A549 (cell line): ENCODE measurements around the gene TMEM151A. TPM values are rescaled to one million over a fixed set of nuclear protein-coding genes. Genes with fewer than 3 reads are reported as not detected.
A peak's percentile ranks its signal among the peaks of the same experiment; 100 is the strongest.

Experiments used
- ATAC-seq, 2 experiments: fragments of 200-7000 bp in 1 of 2; fragments of >200 bp in 1 of 2; cut with Nextera tagmentation in 1 of 2; cut with Tn5 transposase in 1 of 2; 3 replicates each; pipeline versions ENCODE4 v1.8.0 to v1.9.1; 2018 to 2020; ENCODE audit warnings: mild to moderate bottlenecking in 1 of 2, moderate library complexity in 1 of 2
- CTCF ChIA-PET: fragments of 300-600 bp; sonication (Branson Sonifier 250); formaldehyde crosslinking; extraction: SDS; loops from one replicate; lab custom pipeline; 2021; ENCODE audit warnings: antibody characterized with exemption, inconsistent platforms; lab: Yijun Ruan, JAX
- POLR2A ChIA-PET: fragments of 350-600 bp; formaldehyde crosslinking; extraction: SDS; loops from one replicate; lab custom pipeline; 2021; ENCODE audit warnings: antibody characterized with exemption, inconsistent platforms; lab: Yijun Ruan, JAX
- DNase-seq, 2 experiments: peaks; one replicate each; pipeline versions ENCODE4 v3.0.0 to v3.0.0-alpha.2; 2011 to 2016; ENCODE audit warnings: low read depth in 1 of 2, low spot score in 1 of 2
- FAIRE-seq: peaks from 2 replicates; lab custom pipeline; 2011; peaks lifted over from hg19 to GRCh38; lab: Jason Lieb, UNC
- H3K27ac ChIP-seq, 2 experiments: fragments of >200 bp; sonication (Bioruptor Twin); formaldehyde crosslinking; 3 replicates each; pipeline ENCODE4 v1.5.1; 2016 to 2017
- H3K4me1 ChIP-seq: fragments of >200 bp; sonication (Bioruptor Twin); formaldehyde crosslinking; 3 replicates; pipeline ENCODE4 v1.6.1; 2016
- H3K4me2 ChIP-seq: fragments of >200 bp; sonication (Bioruptor Twin); formaldehyde crosslinking; 3 replicates; pipeline ENCODE4 v1.6.1; 2016
- H3K4me3 ChIP-seq: fragments of >200 bp; sonication (Bioruptor Twin); formaldehyde crosslinking; 3 replicates; pipeline ENCODE4 v1.5.1; 2016
- H3K9me3 ChIP-seq: fragments of >200 bp; sonication (Bioruptor Twin); formaldehyde crosslinking; 3 replicates; pipeline ENCODE4 v1.6.1; 2016
- BHLHE40 ChIP-seq: IDR thresholded peaks from 2 replicates; pipeline ENCODE4 v1.6.1; 2012; ENCODE audit warnings: low read depth, low read length, inconsistent platforms
- CHD2 ChIP-seq: fragments of 150-350 bp; IDR thresholded peaks from 2 replicates; pipeline ENCODE4 v1.6.1; 2014; ENCODE audit warnings: low read length; ENCODE audit not compliant: partially characterized antibody
- ESRRA ChIP-seq: fragments of 150-350 bp; IDR thresholded peaks from 2 replicates; pipeline ENCODE4 v1.6.1; 2014; ENCODE audit warnings: mild to moderate bottlenecking, low read length, borderline replicate concordance
- FOSB ChIP-seq: fragments of 250-450 bp; sonication (Bioruptor Pico); IDR thresholded peaks from 2 replicates; pipeline ENCODE4 v1.5.0; 2020; ENCODE audit warnings: mild to moderate bottlenecking, moderate library complexity
- GATA3 ChIP-seq: IDR thresholded peaks from 2 replicates; pipeline ENCODE4 v1.6.1; 2012; ENCODE audit warnings: borderline replicate concordance
- HOXA7 ChIP-seq: fragments of 250-450 bp; sonication (Bioruptor Pico); IDR thresholded peaks from 2 replicates; pipeline ENCODE4 v1.5.0; 2020; ENCODE audit warnings: mild to moderate bottlenecking, moderate library complexity
- HOXB5 ChIP-seq: fragments of 250-450 bp; sonication (Bioruptor Pico); IDR thresholded peaks from 2 replicates; pipeline ENCODE4 v1.5.0; 2020; ENCODE audit warnings: mild to moderate bottlenecking, moderate library complexity
- JUN ChIP-seq, 2 experiments: fragments of >200 bp; sonication (Bioruptor Twin); formaldehyde crosslinking; IDR thresholded peaks; 2 replicates in 1 of 2; 3 replicates in 1 of 2; pipeline ENCODE4 v1.6.1; 2016 to 2017
- JUNB ChIP-seq: fragments of >200 bp; sonication (Bioruptor Twin); formaldehyde crosslinking; IDR thresholded peaks from 2 replicates; pipeline ENCODE4 v1.6.1; 2016
- MAZ ChIP-seq: fragments of 150-350 bp; IDR thresholded peaks from 2 replicates; pipeline ENCODE4 v1.6.1; 2014; ENCODE audit warnings: antibody characterized with exemption, low read depth, low read length, borderline replicate concordance
- RNF2 ChIP-seq: fragments of 200-600 bp; sonication (generic); IDR thresholded peaks from 2 replicates; pipeline ENCODE4 v1.6.1; 2016; ENCODE audit warnings: low read depth, mild to moderate bottlenecking, antibody characterized with exemption, moderate library complexity, borderline replicate concordance
- TFCP2L1 ChIP-seq: fragments of 250-450 bp; sonication (Bioruptor Pico); IDR thresholded peaks from 2 replicates; pipeline ENCODE4 v1.5.0; 2021; ENCODE audit warnings: mild to moderate bottlenecking
- TP53 ChIP-seq: fragments of 250-450 bp; sonication (Bioruptor Pico); IDR thresholded peaks from 2 replicates; pipeline ENCODE4 v1.5.0; 2021; ENCODE audit warnings: mild to moderate bottlenecking, moderate library complexity
- ZSCAN20 ChIP-seq: fragments of 250-450 bp; sonication (Bioruptor Pico); IDR thresholded peaks from 2 replicates; pipeline ENCODE4 v1.8.0; 2022; ENCODE audit warnings: mild to moderate bottlenecking, moderate library complexity
- WGBS: methylation state at CpG from one replicate; pipeline ENCODE4 v1.1.6; 2017; ENCODE audit errors: missing lambda C conversion rate; 5-methylcytosine and 5-hydroxymethylcytosine counted together
- polyA plus RNA-seq, 4 experiments: library from polyadenylated mRNA; depleted of rRNA in 3 of 4; stranded (reverse); fragments of >200 nt; fragmentation: RNase III in 1 of 4; extraction: RNeasy Plus Mini Kit Qiagen cat#74134 plus additional on column Dnase treatment in 1 of 4; gene quantifications; 2 replicates in 3 of 4; 3 replicates in 1 of 4; pipeline ENCODE4 v1.2.3, GENCODE V29; 2011 to 2017
- TF ChIP-seq, protein P1 (sequence below): IDR thresholded peaks from 2 replicates; pipeline ENCODE4 v1.6.1; 2012; ENCODE audit warnings: low read depth, borderline replicate concordance
- TF ChIP-seq, protein P2 (sequence below): fragments of 250-450 bp; sonication (Bioruptor Pico); IDR thresholded peaks from 2 replicates; pipeline ENCODE4 v1.5.0; 2020; ENCODE audit warnings: low read depth, mild to moderate bottlenecking, moderate library complexity
- TF ChIP-seq, protein P3 (sequence below): fragments of 250-450 bp; sonication (Bioruptor Pico); IDR thresholded peaks from 2 replicates; pipeline ENCODE4 v1.5.0; 2021; ENCODE audit warnings: mild to moderate bottlenecking, moderate library complexity, borderline replicate concordance
- TF ChIP-seq, protein P4 (sequence below): fragments of >200 bp; sonication (Bioruptor Twin); formaldehyde crosslinking; IDR thresholded peaks from 3 replicates; pipeline ENCODE4 v1.6.1; 2016
- TF ChIP-seq, protein P5 (sequence below): fragments of >200 bp; sonication (Bioruptor Twin); formaldehyde crosslinking; IDR thresholded peaks from 2 replicates; pipeline ENCODE4 v1.6.1; 2016
- TF ChIP-seq, protein P6 (sequence below): fragments of 200-600 bp; sonication (generic); IDR thresholded peaks from 2 replicates; pipeline ENCODE4 v1.6.1; 2016; ENCODE audit warnings: antibody characterized with exemption, mild to moderate bottlenecking, moderate library complexity
- TF ChIP-seq, protein P7 (sequence below): fragments of 150-350 bp; IDR thresholded peaks from 2 replicates; pipeline ENCODE4 v1.6.1; 2014; ENCODE audit warnings: low read depth, mild to moderate bottlenecking, low read length

Gene TMEM151A
- polyA plus RNA-seq, 2 of the 4 experiments (the other 2 are of a cell fraction): 0.44 to 1.8 TPM

DNA sequence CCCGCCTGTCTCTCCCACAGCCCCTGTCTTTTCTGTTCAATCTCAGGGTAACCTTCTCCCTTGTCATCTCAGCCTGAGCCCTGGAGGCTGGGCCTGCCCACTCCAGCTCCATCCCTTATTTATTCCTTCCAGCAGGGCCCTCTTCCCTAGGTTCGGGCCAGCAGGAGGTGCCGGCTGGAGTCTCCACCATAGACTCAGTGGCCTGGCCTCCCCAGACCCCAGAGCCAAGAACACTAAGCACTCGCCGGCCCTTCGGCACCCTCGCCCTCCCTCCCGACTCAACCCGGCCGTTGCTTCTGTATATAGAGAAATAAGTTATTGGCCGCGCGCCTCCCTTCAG lies 24.7 kb upstream of the TMEM151A start (continued):
- TF ChIP-seq, protein P1, sequence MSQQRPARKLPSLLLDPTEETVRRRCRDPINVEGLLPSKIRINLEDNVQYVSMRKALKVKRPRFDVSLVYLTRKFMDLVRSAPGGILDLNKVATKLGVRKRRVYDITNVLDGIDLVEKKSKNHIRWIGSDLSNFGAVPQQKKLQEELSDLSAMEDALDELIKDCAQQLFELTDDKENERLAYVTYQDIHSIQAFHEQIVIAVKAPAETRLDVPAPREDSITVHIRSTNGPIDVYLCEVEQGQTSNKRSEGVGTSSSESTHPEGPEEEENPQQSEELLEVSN: no peak
- TF ChIP-seq BHLHE40 (no peak), MAZ (no peak), HOXA7 (CRISPR knock-in tag) (no peak), JUNB (no peak), TP53 (no peak)
- TF ChIP-seq, protein P2, sequence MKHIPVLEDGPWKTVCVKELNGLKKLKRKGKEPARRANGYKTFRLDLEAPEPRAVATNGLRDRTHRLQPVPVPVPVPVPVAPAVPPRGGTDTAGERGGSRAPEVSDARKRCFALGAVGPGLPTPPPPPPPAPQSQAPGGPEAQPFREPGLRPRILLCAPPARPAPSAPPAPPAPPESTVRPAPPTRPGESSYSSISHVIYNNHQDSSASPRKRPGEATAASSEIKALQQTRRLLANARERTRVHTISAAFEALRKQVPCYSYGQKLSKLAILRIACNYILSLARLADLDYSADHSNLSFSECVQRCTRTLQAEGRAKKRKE: no peak
- TF ChIP-seq, protein P3, sequence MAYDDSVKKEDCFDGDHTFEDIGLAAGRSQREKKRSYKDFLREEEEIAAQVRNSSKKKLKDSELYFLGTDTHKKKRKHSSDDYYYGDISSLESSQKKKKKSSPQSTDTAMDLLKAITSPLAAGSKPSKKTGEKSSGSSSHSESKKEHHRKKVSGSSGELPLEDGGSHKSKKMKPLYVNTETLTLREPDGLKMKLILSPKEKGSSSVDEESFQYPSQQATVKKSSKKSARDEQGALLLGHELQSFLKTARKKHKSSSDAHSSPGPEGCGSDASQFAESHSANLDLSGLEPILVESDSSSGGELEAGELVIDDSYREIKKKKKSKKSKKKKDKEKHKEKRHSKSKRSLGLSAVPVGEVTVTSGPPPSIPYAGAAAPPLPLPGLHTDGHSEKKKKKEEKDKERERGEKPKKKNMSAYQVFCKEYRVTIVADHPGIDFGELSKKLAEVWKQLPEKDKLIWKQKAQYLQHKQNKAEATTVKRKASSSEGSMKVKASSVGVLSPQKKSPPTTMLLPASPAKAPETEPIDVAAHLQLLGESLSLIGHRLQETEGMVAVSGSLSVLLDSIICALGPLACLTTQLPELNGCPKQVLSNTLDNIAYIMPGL: no peak

DNA sequence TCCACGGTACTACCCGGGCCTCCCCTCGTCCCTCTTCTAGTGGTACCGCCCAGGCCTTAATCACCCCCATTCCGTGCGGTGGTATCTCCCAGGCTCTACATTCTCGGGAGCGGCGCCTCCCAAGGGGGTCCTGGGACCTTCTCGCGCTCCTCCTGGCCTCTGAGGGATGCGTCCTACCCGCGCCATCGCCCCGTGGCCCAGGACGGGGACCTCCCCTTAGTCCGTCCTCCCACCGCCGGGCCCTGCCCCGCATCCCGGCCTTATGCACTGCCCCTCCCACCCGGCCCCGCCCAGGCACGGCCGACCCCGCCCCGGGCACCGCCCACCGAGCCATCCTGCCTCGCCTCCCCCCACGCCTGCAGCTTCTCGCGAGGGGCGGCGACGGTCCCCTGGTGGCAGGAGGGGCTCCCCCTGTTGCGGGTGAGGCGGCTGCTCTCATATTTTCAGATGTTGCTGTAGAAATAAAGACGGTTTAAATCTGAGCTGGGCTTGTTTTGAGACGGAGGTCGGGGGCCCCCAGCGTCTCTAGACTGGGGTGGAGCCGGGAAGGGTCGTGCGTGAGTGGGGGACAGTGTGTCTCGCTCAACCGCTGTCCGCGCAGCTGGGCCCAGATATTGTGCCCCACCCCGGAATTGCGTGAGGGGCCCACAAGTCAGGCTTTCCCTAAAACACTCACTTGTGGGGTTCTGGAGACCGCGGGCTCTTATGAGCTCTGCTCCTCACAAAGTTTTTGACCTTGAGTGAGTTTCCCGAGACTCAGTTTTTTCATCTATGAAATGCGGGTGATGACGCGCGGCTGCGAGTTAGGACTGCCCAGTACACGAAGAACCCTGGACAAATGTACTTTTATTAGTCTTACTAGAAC lies 24.1 kb upstream of the TMEM151A start:
- ATAC-seq (peak; percentile 65 to 82), FAIRE-seq (no peak)
- POLR2A ChIA-PET: interaction anchor here (0.6 to 1.6 kb wide), 6 partner anchors 10 to 80 kb away, joined by 3 to 6 read pairs (median 4); partner anchors contain the start of genes B4GAT1, CNIH2 and YIF1A

More for the DNA sequence above, 24.1 kb upstream of the TMEM151A start:
- peak overlapping the region; percentile 91 for H3K4me2 ChIP-seq
- H3K4me3 ChIP-seq: peak overlapping the region; percentile 93
- CTCF ChIA-PET: interaction anchor here (0.7 to 2.8 kb wide), 3 partner anchors 8 to 45 kb away, joined by 4 to 13 read pairs (median 5); no protein-coding TSS in a partner anchor
- peak overlapping the region; percentile 91 to 97 for H3K27ac ChIP-seq
- no peaks in the 10 kb centered on the region for H3K9me3 ChIP-seq
- TF ChIP-seq, protein P4, sequence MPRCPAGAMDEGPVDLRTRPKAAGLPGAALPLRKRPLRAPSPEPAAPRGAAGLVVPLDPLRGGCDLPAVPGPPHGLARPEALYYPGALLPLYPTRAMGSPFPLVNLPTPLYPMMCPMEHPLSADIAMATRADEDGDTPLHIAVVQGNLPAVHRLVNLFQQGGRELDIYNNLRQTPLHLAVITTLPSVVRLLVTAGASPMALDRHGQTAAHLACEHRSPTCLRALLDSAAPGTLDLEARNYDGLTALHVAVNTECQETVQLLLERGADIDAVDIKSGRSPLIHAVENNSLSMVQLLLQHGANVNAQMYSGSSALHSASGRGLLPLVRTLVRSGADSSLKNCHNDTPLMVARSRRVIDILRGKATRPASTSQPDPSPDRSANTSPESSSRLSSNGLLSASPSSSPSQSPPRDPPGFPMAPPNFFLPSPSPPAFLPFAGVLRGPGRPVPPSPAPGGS: 0 out of 3 replicates have a peak, but pooled peaks have one; percentile 36
- TF ChIP-seq, protein P5, sequence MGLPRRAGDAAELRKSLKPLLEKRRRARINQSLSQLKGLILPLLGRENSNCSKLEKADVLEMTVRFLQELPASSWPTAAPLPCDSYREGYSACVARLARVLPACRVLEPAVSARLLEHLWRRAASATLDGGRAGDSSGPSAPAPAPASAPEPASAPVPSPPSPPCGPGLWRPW: no peak
- TF ChIP-seq TFCP2L1 (CRISPR knock-in tag): 0 out of 2 replicates have a peak, but pooled peaks have one; percentile 64
- TF ChIP-seq, protein P6, sequence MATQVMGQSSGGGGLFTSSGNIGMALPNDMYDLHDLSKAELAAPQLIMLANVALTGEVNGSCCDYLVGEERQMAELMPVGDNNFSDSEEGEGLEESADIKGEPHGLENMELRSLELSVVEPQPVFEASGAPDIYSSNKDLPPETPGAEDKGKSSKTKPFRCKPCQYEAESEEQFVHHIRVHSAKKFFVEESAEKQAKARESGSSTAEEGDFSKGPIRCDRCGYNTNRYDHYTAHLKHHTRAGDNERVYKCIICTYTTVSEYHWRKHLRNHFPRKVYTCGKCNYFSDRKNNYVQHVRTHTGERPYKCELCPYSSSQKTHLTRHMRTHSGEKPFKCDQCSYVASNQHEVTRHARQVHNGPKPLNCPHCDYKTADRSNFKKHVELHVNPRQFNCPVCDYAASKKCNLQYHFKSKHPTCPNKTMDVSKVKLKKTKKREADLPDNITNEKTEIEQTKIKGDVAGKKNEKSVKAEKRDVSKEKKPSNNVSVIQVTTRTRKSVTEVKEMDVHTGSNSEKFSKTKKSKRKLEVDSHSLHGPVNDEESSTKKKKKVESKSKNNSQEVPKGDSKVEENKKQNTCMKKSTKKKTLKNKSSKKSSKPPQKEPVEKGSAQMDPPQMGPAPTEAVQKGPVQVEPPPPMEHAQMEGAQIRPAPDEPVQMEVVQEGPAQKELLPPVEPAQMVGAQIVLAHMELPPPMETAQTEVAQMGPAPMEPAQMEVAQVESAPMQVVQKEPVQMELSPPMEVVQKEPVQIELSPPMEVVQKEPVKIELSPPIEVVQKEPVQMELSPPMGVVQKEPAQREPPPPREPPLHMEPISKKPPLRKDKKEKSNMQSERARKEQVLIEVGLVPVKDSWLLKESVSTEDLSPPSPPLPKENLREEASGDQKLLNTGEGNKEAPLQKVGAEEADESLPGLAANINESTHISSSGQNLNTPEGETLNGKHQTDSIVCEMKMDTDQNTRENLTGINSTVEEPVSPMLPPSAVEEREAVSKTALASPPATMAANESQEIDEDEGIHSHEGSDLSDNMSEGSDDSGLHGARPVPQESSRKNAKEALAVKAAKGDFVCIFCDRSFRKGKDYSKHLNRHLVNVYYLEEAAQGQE: peak; percentile 89
- TF ChIP-seq, protein P7, sequence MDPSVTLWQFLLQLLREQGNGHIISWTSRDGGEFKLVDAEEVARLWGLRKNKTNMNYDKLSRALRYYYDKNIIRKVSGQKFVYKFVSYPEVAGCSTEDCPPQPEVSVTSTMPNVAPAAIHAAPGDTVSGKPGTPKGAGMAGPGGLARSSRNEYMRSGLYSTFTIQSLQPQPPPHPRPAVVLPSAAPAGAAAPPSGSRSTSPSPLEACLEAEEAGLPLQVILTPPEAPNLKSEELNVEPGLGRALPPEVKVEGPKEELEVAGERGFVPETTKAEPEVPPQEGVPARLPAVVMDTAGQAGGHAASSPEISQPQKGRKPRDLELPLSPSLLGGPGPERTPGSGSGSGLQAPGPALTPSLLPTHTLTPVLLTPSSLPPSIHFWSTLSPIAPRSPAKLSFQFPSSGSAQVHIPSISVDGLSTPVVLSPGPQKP: no peak
- TF ChIP-seq FOSB (CRISPR knock-in tag): no peak
- TF ChIP-seq HOXB5 (CRISPR knock-in tag): 0 out of 2 replicates have a peak, but pooled peaks have one; percentile 34
- TF ChIP-seq ZSCAN20 (CRISPR knock-in tag): no peak
- TF ChIP-seq HOXA7 (CRISPR knock-in tag): peak; percentile 70; the same call in 1 of the 2 replicates
- TF ChIP-seq CHD2: peak; percentile 87
- peak in 1 of 2 experiments; percentile 62; a peak in 3 of 5 replicates for TF ChIP-seq JUN (IDR thresholded peaks at IDR 0.05)
- no peak for TF ChIP-seq ESRRA
- TF ChIP-seq GATA3: no peak
- no peak for TF ChIP-seq RNF2
- peak; percentile 73 to 85 for DNase-seq
- H3K4me1 ChIP-seq: peaks cover 19% of the 10 kb centered on the region
- WGBS: 15% methylated on average over 32 of the region's 61 CpGs
